Measurements from ENCODE around the gene UMAD1. TPM values are rescaled to one million over a fixed set of nuclear protein-coding genes. Genes with fewer than 3 reads are reported as not detected.

Gene UMAD1
- total and polyA plus RNA-seq, 2 donors from 2014 or later = 18.0 to 20.3 TPM

DNA sequence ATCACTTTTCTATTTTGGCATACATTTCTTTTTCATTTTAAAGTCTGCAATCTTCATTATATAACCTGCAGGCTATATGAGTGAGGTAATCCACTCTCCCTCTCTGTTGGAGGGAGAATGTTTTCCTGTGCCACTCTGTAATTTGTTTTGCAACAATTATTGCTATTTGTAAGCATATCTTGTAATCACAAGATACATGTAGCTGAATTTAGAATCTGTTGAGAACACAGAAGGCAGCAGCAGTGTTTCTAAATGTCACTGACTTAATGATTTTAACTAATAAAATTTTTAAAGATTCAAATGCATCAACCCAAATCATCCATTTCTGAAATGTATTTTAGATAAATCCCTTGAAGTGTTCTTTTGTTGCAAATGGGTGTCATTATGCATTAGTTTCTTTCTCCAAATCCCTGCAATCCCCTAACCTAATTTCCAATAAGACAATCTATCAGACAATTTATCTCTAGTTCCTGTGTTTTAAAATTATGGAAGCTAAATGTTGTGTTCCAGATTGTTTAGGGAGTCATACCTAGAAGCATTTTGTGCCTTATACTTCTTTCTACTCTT lies 19.8 kb upstream of the UMAD1 start:
- Histone ChIP-seq H3K27me3 (ENCODE audit: control insufficient read depth, insufficient read depth, low read length) (no peaks in the 10 kb centered on the region), H3K9me3 (ENCODE audit: control insufficient read depth in 2 of 3, insufficient read depth in 1 of 3, low read length in 3 of 3) (no peaks in the 10 kb centered on the region), H3K27ac (ENCODE audit: low read depth in 2 of 2, low read length in 2 of 2) (no peak overlapping the region), H3K4me1 (ENCODE audit: control insufficient read depth in 2 of 3, insufficient read depth in 2 of 3, low read depth in 1 of 3, low read length in 3 of 3) (no peaks in the 10 kb centered on the region), H3K4me3 (ENCODE audit: low read length in 3 of 3) (no peak overlapping the region), H3K9ac (ENCODE audit: low read length in 3 of 3) (no peak overlapping the region), H3K36me3 (ENCODE audit: control insufficient read depth in 2 of 3, insufficient read depth in 3 of 3, low read length in 3 of 3) (no peaks in the 10 kb centered on the region)
- FAIRE-seq = no peak
- DNase-seq = no peak
- intact Hi-C loops (cut with DNase I) = no loop called here
- TF ChIP-seq, protein P1, sequence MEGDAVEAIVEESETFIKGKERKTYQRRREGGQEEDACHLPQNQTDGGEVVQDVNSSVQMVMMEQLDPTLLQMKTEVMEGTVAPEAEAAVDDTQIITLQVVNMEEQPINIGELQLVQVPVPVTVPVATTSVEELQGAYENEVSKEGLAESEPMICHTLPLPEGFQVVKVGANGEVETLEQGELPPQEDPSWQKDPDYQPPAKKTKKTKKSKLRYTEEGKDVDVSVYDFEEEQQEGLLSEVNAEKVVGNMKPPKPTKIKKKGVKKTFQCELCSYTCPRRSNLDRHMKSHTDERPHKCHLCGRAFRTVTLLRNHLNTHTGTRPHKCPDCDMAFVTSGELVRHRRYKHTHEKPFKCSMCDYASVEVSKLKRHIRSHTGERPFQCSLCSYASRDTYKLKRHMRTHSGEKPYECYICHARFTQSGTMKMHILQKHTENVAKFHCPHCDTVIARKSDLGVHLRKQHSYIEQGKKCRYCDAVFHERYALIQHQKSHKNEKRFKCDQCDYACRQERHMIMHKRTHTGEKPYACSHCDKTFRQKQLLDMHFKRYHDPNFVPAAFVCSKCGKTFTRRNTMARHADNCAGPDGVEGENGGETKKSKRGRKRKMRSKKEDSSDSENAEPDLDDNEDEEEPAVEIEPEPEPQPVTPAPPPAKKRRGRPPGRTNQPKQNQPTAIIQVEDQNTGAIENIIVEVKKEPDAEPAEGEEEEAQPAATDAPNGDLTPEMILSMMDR (IDR thresholded peaks at IDR 0.05; ENCODE audit: borderline replicate concordance, extremely low read depth, insufficient read depth) = no peak

DNA sequence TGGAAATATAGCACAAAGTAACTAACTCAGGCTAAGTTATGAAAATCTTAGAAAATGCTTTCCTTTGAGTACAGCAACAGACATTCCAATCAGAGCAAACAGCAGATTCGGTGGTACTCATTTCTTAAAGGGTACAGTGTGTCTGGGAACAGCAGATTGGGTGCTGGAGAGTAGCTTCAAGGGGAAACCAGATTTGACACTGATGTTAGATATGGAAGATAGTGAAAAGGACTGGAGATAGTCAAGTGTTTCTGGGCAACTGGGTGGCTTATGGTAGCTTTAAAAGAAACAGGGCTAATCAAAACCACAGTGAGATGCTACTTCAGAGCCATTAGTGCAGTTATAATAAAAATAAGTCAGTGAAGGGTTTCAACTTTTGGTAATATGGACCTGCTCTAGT lies 12.1 kb upstream of the UMAD1 start:
- H3K27ac ChIP-seq (ENCODE audit: low read depth in 2 of 2, low read length in 2 of 2) = no peak overlapping the region
- no peak for DNase-seq
- no peaks in the 10 kb centered on the region for H3K27me3 ChIP-seq (ENCODE audit: control insufficient read depth, insufficient read depth, low read length)
- intact Hi-C loops (cut with DNase I) = no loop called here
- H3K4me3 ChIP-seq (ENCODE audit: low read length in 3 of 3) = no peak overlapping the region
- no peak for FAIRE-seq
- H3K9me3 ChIP-seq (ENCODE audit: control insufficient read depth in 2 of 3, insufficient read depth in 1 of 3, low read length in 3 of 3) = no peaks in the 10 kb centered on the region
- H3K36me3 ChIP-seq (ENCODE audit: control insufficient read depth in 2 of 3, insufficient read depth in 3 of 3, low read length in 3 of 3) = no peaks in the 10 kb centered on the region
- H3K4me1 ChIP-seq (ENCODE audit: control insufficient read depth in 2 of 3, insufficient read depth in 2 of 3, low read depth in 1 of 3, low read length in 3 of 3) = no peaks in the 10 kb centered on the region
- no peak overlapping the region for H3K9ac ChIP-seq (ENCODE audit: low read length in 3 of 3)
- TF ChIP-seq, protein P1 (IDR thresholded peaks at IDR 0.05; ENCODE audit: borderline replicate concordance, extremely low read depth, insufficient read depth) = no peak

DNA sequence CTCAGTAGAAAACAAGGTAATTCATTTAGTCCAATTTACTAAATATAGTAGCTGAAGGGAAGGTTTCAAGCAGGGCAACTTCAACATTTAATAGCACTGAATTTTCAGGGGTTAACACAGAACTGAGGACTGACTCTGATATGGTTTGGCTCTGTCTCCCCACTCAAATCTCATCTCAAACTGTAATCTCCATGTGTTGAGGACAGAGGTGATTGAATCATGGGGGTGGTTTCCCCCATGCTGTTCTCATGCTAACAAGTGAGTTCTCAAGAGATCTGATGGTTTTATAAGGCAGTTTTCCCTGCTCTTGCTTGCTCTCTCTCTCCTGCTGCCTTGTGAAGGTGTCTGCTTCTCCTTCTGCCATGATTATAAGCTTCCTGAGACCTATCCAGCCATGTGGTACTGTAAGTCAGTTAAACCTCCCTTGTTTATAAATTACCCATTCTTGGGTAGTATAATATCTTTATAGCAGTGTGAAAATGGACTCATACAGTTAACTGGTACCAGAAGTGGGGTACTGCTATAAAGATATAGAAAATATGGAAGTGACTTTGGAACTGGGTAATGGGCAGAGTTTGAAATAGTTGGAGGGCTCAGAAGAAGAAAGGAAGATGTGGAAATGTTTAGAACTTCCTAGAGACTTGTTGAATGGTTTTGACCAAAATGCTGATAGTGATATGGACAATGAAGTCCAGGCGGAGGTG lies 9.8 kb upstream of the UMAD1 start:
- no peaks in the 10 kb centered on the region for H3K4me1 ChIP-seq (ENCODE audit: control insufficient read depth in 2 of 3, insufficient read depth in 2 of 3, low read depth in 1 of 3, low read length in 3 of 3)
- DNase-seq = no peak
- no peak for FAIRE-seq
- H3K27me3 ChIP-seq (ENCODE audit: control insufficient read depth, insufficient read depth, low read length) = no peaks in the 10 kb centered on the region
- H3K4me3 ChIP-seq (ENCODE audit: low read length in 3 of 3) = no peak overlapping the region
- TF ChIP-seq, protein P1 (IDR thresholded peaks at IDR 0.05; ENCODE audit: borderline replicate concordance, extremely low read depth, insufficient read depth) = no peak
- intact Hi-C loops (cut with DNase I) = no loop called here
- H3K9me3 ChIP-seq (ENCODE audit: control insufficient read depth in 2 of 3, insufficient read depth in 1 of 3, low read length in 3 of 3) = no peaks in the 10 kb centered on the region
- H3K36me3 ChIP-seq (ENCODE audit: control insufficient read depth in 2 of 3, insufficient read depth in 3 of 3, low read length in 3 of 3) = peaks cover 0 to 1% (median 0%) of the 10 kb centered on the region in 3 donors
- no peak overlapping the region for H3K27ac ChIP-seq (ENCODE audit: low read depth in 2 of 2, low read length in 2 of 2)
- H3K9ac ChIP-seq (ENCODE audit: low read length in 3 of 3) = no peak overlapping the region
